ENCODE measurements around the gene SDK1.

The SDK1 gene

GRCh38 chr7:3591944-3592343, 290.9 kb downstream of the SDK1 start:
- H3K27me3 Mint-ChIP-seq: no peaks in the 10 kb centered on the region
- no peaks in the 10 kb centered on the region for H3K36me3 Mint-ChIP-seq (ENCODE audit: low read depth)
- no peaks in the 10 kb centered on the region for H3K4me1 Mint-ChIP-seq (ENCODE audit: low read depth)
- H3K9me3 Mint-ChIP-seq: no peaks in the 10 kb centered on the region
- no peak overlapping the region for H3K4me3 Mint-ChIP-seq
- H3K27ac Mint-ChIP-seq: no peak overlapping the region

GRCh38 chr7:3592401-3593134, 291.5 kb downstream of the SDK1 start:
- Mint-ChIP-seq H3K4me1 (ENCODE audit: low read depth) (no peaks in the 10 kb centered on the region), H3K27me3 (no peaks in the 10 kb centered on the region), H3K9me3 (no peaks in the 10 kb centered on the region), H3K4me3 (no peak overlapping the region), H3K27ac (no peak overlapping the region), H3K36me3 (ENCODE audit: low read depth) (no peaks in the 10 kb centered on the region)

- no peak overlapping the region for H3K4me3 Mint-ChIP-seq
- no peaks in the 10 kb centered on the region for H3K27me3 Mint-ChIP-seq
- no peaks in the 10 kb centered on the region for H3K4me1 Mint-ChIP-seq (ENCODE audit: low read depth)
- no peak overlapping the region for H3K27ac Mint-ChIP-seq
- no peaks in the 10 kb centered on the region for H3K9me3 Mint-ChIP-seq
- H3K36me3 Mint-ChIP-seq (ENCODE audit: low read depth): no peaks in the 10 kb centered on the region
These were observed 293.8 kb downstream of the SDK1 start for GRCh38 chr7:3594901-3595300.

- Mint-ChIP-seq H3K9me3 (peaks cover under 1% of the 10 kb centered on the region), H3K36me3 (ENCODE audit: low read depth) (no peaks in the 10 kb centered on the region), H3K4me1 (ENCODE audit: low read depth) (no peaks in the 10 kb centered on the region), H3K27ac (no peak overlapping the region), H3K4me3 (no peak overlapping the region), H3K27me3 (no peaks in the 10 kb centered on the region)
These were observed 297.8 kb downstream of the SDK1 start for GRCh38 chr7:3598854-3599253.

- peaks cover 17% of the 10 kb centered on the region for H3K27me3 Mint-ChIP-seq
- H3K4me3 Mint-ChIP-seq: no peak overlapping the region
- no peak overlapping the region for H3K27ac Mint-ChIP-seq
- H3K4me1 Mint-ChIP-seq (ENCODE audit: low read depth): no peaks in the 10 kb centered on the region
- H3K9me3 Mint-ChIP-seq: peaks cover 5% of the 10 kb centered on the region
- H3K36me3 Mint-ChIP-seq (ENCODE audit: low read depth): peaks cover 4% of the 10 kb centered on the region
These were observed 304.2 kb downstream of the SDK1 start for GRCh38 chr7:3605222-3605621.

GRCh38 chr7:3606436-3606835, 305.4 kb downstream of the SDK1 start:
- H3K9me3 Mint-ChIP-seq: peaks cover 5% of the 10 kb centered on the region
- no peak overlapping the region for H3K27ac Mint-ChIP-seq
- peaks cover 4% of the 10 kb centered on the region for H3K36me3 Mint-ChIP-seq (ENCODE audit: low read depth)
- H3K4me1 Mint-ChIP-seq (ENCODE audit: low read depth): no peaks in the 10 kb centered on the region
- no peak overlapping the region for H3K4me3 Mint-ChIP-seq
- peaks cover 17% of the 10 kb centered on the region for H3K27me3 Mint-ChIP-seq

- peaks cover 23% of the 10 kb centered on the region for H3K27me3 Mint-ChIP-seq
- H3K4me1 Mint-ChIP-seq (ENCODE audit: low read depth): no peaks in the 10 kb centered on the region
- H3K4me3 Mint-ChIP-seq: no peak overlapping the region
- H3K36me3 Mint-ChIP-seq (ENCODE audit: low read depth): peaks cover 4% of the 10 kb centered on the region
- no peak overlapping the region for H3K27ac Mint-ChIP-seq
- H3K9me3 Mint-ChIP-seq: peaks cover 5% of the 10 kb centered on the region
These were observed 306.8 kb downstream of the SDK1 start for GRCh38 chr7:3607847-3608246.

- Mint-ChIP-seq H3K27me3 (peaks cover 14% of the 10 kb centered on the region), H3K36me3 (ENCODE audit: low read depth) (no peaks in the 10 kb centered on the region), H3K4me3 (no peak overlapping the region), H3K27ac (no peak overlapping the region), H3K9me3 (no peaks in the 10 kb centered on the region), H3K4me1 (ENCODE audit: low read depth) (no peaks in the 10 kb centered on the region)
These were observed 315.3 kb downstream of the SDK1 start for GRCh38 chr7:3616306-3616705.

- Mint-ChIP-seq H3K36me3 (ENCODE audit: low read depth) (no peaks in the 10 kb centered on the region), H3K9me3 (peaks cover 18% of the 10 kb centered on the region), H3K27ac (no peak overlapping the region), H3K4me1 (ENCODE audit: low read depth) (no peaks in the 10 kb centered on the region), H3K4me3 (no peak overlapping the region), H3K27me3 (no peaks in the 10 kb centered on the region)
These were observed 329.0 kb downstream of the SDK1 start for GRCh38 chr7:3630081-3630480.

GRCh38 chr7:3634396-3634795, 333.3 kb downstream of the SDK1 start:
- peaks cover 14% of the 10 kb centered on the region for H3K9me3 Mint-ChIP-seq
- no peak overlapping the region for H3K27ac Mint-ChIP-seq
- H3K36me3 Mint-ChIP-seq (ENCODE audit: low read depth): no peaks in the 10 kb centered on the region
- no peaks in the 10 kb centered on the region for H3K4me1 Mint-ChIP-seq (ENCODE audit: low read depth)
- peaks cover 5% of the 10 kb centered on the region for H3K27me3 Mint-ChIP-seq
- no peak overlapping the region for H3K4me3 Mint-ChIP-seq

- H3K27me3 Mint-ChIP-seq: peaks cover 5% of the 10 kb centered on the region
- H3K9me3 Mint-ChIP-seq: peaks cover 2% of the 10 kb centered on the region
- H3K4me3 Mint-ChIP-seq: no peak overlapping the region
- no peak overlapping the region for H3K27ac Mint-ChIP-seq
- no peaks in the 10 kb centered on the region for H3K4me1 Mint-ChIP-seq (ENCODE audit: low read depth)
- no peaks in the 10 kb centered on the region for H3K36me3 Mint-ChIP-seq (ENCODE audit: low read depth)
These were observed 335.2 kb downstream of the SDK1 start for GRCh38 chr7:3636131-3636860.

- Mint-ChIP-seq H3K9me3 (no peaks in the 10 kb centered on the region), H3K27ac (no peak overlapping the region), H3K4me1 (ENCODE audit: low read depth) (no peaks in the 10 kb centered on the region), H3K27me3 (peaks cover 5% of the 10 kb centered on the region), H3K4me3 (no peak overlapping the region), H3K36me3 (ENCODE audit: low read depth) (no peaks in the 10 kb centered on the region)
These were observed 338.2 kb downstream of the SDK1 start for GRCh38 chr7:3639253-3639652.

- no peak overlapping the region for H3K4me3 Mint-ChIP-seq
- H3K27ac Mint-ChIP-seq: no peak overlapping the region
- H3K36me3 Mint-ChIP-seq (ENCODE audit: low read depth): no peaks in the 10 kb centered on the region
- H3K9me3 Mint-ChIP-seq: no peaks in the 10 kb centered on the region
- H3K4me1 Mint-ChIP-seq (ENCODE audit: low read depth): no peaks in the 10 kb centered on the region
- H3K27me3 Mint-ChIP-seq: peaks cover 3% of the 10 kb centered on the region
These were observed 340.5 kb downstream of the SDK1 start for GRCh38 chr7:3641582-3641981.

- Mint-ChIP-seq H3K4me3 (no peak overlapping the region), H3K9me3 (no peaks in the 10 kb centered on the region), H3K36me3 (ENCODE audit: low read depth) (no peaks in the 10 kb centered on the region), H3K4me1 (ENCODE audit: low read depth) (no peaks in the 10 kb centered on the region), H3K27ac (no peak overlapping the region), H3K27me3 (no peaks in the 10 kb centered on the region)
These were observed 342.0 kb downstream of the SDK1 start for GRCh38 chr7:3643091-3643490.

GRCh38 chr7:3648276-3648675, 347.2 kb downstream of the SDK1 start:
- Mint-ChIP-seq H3K9me3 (no peaks in the 10 kb centered on the region), H3K36me3 (ENCODE audit: low read depth) (no peaks in the 10 kb centered on the region), H3K4me1 (ENCODE audit: low read depth) (no peaks in the 10 kb centered on the region), H3K27ac (no peak overlapping the region), H3K4me3 (no peak overlapping the region), H3K27me3 (no peaks in the 10 kb centered on the region)

- H3K9me3 Mint-ChIP-seq: no peaks in the 10 kb centered on the region
- H3K27me3 Mint-ChIP-seq: no peaks in the 10 kb centered on the region
- H3K27ac Mint-ChIP-seq: no peak overlapping the region
- no peaks in the 10 kb centered on the region for H3K36me3 Mint-ChIP-seq (ENCODE audit: low read depth)
- no peak overlapping the region for H3K4me3 Mint-ChIP-seq
- no peaks in the 10 kb centered on the region for H3K4me1 Mint-ChIP-seq (ENCODE audit: low read depth)
These were observed 348.2 kb downstream of the SDK1 start for GRCh38 chr7:3649250-3649649.
